Activated CD8-positive, alpha-beta memory T cell treated with anti-CD3 and anti-CD28 coated beads for 4 hours (primary cell): ENCODE measurements around the gene FARSB.

Experiments
- DNase-seq, 2 donors: peaks; one replicate each; pipeline ENCODE4 v3.0.0-alpha.2; 2020; ENCODE audit warnings: low read depth in 2 of 2

FARSB gene

DNA sequence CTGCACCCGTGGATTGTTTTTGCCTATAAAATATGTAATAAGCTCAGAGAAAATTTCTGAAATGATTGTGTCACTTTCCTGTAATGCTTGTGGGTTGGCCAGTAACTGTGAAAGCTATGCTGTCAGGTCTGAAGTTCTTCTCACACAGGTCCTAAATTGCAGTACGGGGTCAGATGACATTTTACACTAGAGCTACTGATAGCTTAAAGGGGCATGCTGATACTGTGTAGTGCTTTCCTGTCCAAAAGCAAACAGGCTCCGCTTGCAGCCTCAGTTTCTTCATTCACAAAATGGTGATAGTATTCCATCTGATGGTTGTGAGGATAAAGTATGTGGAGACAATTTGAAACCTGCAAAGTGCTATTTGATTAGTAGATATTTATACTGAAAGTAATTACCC is 7.6 kb upstream of the FARSB start:
- DNase-seq: no peak

DNA sequence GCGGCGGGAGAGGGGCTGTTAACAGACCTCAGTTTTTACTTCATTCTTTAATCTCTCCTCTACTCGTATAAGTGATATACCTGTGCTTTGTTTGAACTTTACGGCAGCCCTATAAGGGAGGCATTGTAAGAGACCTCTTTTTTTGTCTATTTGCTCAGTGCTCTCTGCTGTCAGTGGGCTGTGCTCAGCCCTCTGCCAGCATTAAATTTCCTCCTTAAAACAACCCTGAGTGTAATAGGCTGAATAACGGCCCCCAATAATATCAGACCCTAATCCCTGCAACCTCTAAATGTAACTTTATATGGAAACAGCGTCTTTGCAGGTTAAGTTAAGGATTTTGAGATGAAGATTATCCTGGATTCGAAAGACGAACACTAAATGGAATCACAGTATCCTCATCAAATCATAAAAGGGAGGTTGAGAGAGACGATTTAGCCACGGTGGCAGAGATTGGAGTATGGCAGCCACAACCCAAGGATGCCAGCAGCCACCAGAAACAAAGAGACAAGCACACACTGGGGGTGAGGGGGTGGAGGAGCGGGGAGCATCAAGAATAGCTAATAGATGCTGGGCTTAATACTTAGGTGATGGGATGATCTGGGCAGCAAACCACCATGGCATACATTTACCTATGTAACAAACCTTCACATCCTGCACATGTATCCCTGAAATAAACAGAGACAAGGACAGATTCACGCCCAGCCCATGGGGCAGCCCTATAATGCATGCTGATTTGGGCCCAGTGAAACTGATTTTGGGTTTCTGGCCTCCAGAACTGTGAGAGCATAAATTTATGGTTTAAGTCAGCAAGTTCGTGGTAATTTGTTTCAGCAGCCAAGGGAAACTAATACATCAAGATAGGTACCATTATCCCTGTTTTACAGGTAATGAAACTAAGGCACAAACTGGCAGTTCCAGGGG is 894 bp upstream of the FARSB start:
- no peak for DNase-seq

- no peak for DNase-seq
These were observed 2.6 kb downstream of the FARSB start for GRCh38 chr2:222653280-222653679.

DNA sequence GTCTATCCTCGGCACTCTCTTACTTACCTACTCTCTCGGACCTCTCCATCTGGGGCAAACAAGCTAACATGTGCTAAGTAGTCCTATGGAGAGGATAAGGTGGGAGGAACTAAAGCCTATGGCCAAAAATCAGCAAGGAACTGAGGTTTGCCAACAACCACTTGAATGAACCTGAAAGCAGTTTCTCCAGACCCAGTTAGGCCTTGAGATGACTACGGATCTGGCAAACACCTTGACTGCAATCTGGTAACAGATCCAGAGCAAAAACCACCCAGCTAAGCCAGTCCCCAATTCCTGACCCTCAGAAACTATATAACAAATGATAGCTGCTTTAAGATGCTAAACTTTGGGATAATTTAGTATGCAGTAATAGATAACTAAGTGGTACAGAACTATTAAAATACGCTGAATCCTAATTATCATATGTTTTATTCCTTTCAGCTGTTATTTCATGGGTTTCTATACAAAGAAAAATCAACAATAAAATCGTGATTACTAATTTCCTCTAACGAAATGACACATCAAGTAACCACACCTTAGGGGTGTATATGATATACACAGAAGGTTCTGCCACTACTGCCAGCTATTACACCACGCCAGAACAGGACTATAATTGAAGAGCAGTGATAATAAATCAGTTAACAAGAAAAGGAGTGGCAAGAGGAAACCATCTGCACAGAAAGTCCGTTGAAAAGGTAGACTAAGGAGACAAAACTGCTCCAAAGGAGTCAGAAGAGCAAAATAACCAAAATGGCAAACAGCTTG is 3.2 kb downstream of the FARSB start:
- no peak for DNase-seq

- DNase-seq: no peak
These were observed 4.0 kb downstream of the FARSB start for GRCh38 chr2:222651718-222652418.

DNA sequence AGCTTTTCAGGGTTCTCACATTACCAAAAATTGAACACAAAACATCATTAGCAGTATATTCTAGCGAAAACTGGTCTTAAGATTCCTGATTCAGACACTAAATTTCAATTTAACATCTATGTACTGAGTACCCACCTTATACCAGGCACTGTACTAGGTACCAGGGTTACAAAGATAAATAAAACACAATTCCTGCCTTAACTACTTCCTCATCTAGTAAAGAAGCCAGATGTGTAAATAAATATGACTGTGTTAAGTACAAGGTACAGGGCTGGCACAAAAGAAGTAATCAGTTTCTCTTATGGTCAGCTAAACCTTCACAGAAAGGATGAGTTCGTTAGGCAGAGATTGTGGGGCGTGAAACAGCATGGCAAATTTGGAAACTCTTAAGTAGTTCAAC is 6.1 kb downstream of the FARSB start:
- no peak for DNase-seq

- DNase-seq: no peak
These were observed 9.9 kb downstream of the FARSB start for GRCh38 chr2:222646008-222646407.

DNA sequence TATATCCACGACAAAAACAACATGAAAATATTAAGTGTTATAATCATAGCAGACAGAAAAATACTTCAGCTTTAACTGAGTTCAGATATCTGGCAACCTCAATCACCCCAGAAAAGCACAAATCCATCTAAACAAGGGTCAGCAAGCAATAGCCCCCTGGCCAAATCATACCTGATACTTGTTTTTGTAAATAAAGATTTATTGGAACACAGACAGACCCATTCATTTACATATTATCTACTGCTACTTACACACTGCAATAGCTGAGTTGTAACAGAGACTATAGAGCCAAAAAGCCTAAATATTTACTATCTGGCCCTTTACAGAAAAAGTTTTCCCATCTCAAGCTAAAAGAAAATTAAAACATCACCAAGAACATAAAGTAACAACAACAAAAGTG is 12.8 kb downstream of the FARSB start:
- no peak for DNase-seq

- DNase-seq: no peak
These were observed 14.6 kb downstream of the FARSB start for GRCh38 chr2:222641336-222641735.

DNA sequence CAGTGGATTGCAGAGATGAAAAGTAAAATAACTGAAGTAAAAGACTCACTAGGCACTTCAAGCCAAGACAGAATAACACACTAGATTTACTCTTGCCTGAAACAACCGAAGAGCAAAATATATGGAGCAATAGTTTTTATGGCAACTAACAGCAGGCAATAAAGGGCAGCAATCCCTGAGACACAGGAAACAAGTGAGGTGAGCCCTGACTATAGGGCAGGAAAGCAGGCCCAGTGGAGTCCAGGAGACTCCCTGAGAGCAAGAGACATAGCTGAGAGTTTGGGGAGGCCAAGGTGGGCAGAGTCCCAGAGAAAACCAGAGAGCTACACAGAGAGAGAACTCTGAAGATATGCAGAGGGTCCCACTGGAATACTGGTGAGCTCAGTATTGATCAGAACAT is 18.8 kb downstream of the FARSB start:
- DNase-seq: no peak

GRCh38 chr2:222635295-222635694 is 20.6 kb downstream of the FARSB start:
- DNase-seq: no peak

DNA sequence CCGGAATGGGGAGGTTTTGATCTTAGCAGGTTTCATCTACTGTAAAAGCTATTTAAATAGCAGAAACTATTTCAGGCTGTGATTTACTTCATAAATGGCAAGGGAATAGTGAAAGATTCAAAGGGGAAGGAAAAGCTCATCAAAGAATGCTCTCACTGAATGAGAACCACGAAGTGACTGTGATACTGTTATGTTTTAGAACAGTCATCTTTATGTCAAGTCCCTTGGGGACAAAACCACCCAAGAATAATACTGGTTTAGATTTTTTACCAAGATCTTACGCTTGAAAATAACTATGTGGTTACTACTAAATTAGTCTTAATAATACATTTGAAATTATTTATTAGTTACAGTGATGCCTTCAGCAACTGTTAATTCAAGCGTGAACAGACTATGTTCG is 28.1 kb downstream of the FARSB start:
- no peak for DNase-seq

DNA sequence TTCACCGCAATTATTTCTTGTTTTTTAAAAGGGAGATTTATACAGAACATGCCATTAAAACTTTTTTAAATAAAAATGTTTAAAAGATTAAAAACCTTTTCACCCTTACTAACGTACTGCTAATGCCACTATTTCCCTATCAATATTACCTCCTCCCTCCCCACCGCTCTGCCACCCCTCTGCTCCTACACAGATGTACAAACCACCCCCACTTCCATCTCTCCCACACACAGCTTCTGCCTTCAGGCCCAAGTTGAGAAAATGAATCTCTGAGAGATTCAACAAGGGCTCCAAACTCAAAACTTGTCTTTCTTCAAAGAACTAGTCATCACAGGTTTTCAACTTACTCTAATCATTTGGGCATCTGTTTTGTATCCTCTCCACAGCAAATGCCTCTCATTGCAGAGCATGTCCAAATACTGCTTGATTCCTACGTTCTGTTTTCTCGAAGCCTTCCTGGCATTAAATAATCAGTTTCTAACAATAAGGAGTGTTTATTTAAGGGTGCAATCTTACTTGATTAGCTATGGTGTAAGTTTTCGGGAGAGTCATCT is 32.1 kb downstream of the FARSB start:
- DNase-seq: no peak

GRCh38 chr2:222622910-222623309 is 33.0 kb downstream of the FARSB start:
- no peak for DNase-seq

GRCh38 chr2:222621893-222622292 is 34.0 kb downstream of the FARSB start:
- DNase-seq: no peak

- no peak for DNase-seq
These were observed 40.6 kb downstream of the FARSB start for GRCh38 chr2:222615320-222615719.

- no peak for DNase-seq
These were observed 42.1 kb downstream of the FARSB start for GRCh38 chr2:222613715-222614331.

GRCh38 chr2:222611684-222612083 is 44.2 kb downstream of the FARSB start:
- no peak for DNase-seq

- DNase-seq: no peak
These were observed 45.1 kb downstream of the FARSB start for GRCh38 chr2:222610746-222611145.

- no peak for DNase-seq
These were observed 46.5 kb downstream of the FARSB start for GRCh38 chr2:222609381-222609780.

DNA sequence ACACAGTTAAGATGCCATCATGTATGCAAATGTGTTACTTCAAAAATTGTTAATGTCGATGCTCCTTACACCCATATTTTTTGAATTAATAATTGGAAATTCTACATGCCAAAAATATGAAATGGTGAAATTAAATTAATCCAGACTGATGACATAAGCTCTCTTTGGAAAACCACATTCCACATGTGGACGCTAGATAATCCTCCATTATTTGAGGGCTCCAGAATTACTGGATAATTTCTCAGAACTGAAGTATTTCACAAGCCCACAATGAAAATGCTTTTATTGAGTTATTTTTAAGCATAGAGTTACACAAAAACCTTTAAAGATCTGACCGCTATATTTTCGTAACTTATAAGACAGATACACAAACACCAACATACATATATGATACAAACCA is 47.8 kb downstream of the FARSB start:
- DNase-seq: no peak

DNA sequence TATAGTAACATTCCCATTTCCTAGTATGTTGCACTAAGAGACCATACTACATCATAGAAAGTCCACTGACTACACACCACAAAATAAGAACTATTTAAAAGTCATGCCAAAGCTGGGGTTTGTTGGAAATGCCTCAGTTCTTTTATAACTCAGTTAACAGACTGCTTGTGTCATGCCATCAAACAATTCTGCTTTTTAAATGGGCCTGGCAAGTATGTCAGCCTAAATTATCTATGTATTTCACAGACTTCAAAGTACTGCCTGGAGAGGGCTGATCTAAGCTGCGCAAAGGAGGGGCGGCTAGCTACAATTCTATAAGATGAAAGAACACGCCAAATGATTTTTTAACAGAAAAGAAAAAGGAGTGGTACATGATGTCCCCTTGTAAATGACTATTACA is 49.6 kb downstream of the FARSB start:
- no peak for DNase-seq
